PFSK-1 (cell line): ENCODE measurements around the gene LHX5.

Source experiments
- POLR2AphosphoS5 ChIP-seq: IDR thresholded peaks from 2 replicates; pipeline ENCODE4 v1.6.1; 2012; ENCODE audit warnings: low read depth, mild to moderate bottlenecking, control low read depth, low read length, moderate library complexity
- SIN3A ChIP-seq: IDR thresholded peaks from 2 replicates; pipeline ENCODE4 v1.6.1; 2012; ENCODE audit warnings: mild to moderate bottlenecking, low read length, moderate library complexity, borderline replicate concordance; ENCODE audit not compliant: insufficient read depth
- TAF1 ChIP-seq: IDR thresholded peaks from 2 replicates; pipeline ENCODE4 v1.6.1; 2012; ENCODE audit warnings: low read length, control low read depth, borderline replicate concordance; ENCODE audit not compliant: insufficient read depth
- TF ChIP-seq, protein P1 (sequence below), 2 experiments: IDR thresholded peaks; 2 replicates each; pipeline versions ENCODE4 v1.6.1 to v1.8.0; 2011 to 2012; ENCODE audit warnings: low read depth in 2 of 2, low read length in 2 of 2, control low read depth in 1 of 2, inconsistent platforms in 1 of 2, mild to moderate bottlenecking in 1 of 2, moderate library complexity in 1 of 2; ENCODE audit not compliant: insufficient read depth in 1 of 2

DNA sequence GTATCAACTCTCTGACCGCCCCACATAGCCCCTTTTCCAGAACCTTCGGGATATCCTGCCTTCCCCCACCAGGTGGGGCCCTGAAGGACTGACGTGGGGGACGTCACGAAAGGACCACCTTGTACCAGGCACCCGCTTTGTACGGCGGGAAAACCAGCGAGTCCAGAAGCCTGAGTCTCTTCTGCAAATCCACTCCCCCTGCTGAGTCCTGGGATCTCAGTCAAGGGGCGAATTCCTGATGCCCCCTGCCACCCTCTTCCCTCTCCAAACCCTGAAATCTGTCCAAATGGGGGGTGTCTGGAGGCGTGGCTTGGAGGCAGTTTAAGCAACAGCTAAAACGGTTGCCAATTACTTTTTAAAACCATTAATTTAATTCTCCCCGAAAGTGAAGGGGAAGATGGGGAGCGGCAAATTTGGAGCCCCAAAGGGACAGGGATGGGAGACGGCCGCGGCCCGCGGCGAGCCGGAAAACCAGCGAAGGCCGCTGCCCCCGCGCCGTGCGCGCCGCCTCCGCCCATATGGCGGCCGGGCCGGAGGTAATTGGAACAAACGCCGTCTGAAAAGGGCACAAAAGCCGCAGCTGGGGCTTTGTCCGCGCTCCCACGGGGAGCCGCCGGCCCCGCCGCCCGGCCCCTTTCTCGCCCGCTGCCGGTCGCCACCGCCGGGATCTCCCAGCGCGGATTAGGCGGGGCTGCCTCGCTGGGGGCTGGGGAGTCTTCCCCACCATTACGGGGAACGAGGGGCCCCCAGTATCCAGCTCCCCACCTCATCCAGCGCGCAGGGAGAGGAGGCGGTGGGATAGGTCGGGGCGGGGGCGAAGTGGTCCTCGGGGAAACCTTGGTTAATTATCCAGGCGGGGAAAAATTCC is 6.6 kb downstream of the LHX5 start:
- TF ChIP-seq POLR2AphosphoS5 = no peak
- TF ChIP-seq TAF1 = no peak
- TF ChIP-seq SIN3A = no peak
- TF ChIP-seq, protein P1, sequence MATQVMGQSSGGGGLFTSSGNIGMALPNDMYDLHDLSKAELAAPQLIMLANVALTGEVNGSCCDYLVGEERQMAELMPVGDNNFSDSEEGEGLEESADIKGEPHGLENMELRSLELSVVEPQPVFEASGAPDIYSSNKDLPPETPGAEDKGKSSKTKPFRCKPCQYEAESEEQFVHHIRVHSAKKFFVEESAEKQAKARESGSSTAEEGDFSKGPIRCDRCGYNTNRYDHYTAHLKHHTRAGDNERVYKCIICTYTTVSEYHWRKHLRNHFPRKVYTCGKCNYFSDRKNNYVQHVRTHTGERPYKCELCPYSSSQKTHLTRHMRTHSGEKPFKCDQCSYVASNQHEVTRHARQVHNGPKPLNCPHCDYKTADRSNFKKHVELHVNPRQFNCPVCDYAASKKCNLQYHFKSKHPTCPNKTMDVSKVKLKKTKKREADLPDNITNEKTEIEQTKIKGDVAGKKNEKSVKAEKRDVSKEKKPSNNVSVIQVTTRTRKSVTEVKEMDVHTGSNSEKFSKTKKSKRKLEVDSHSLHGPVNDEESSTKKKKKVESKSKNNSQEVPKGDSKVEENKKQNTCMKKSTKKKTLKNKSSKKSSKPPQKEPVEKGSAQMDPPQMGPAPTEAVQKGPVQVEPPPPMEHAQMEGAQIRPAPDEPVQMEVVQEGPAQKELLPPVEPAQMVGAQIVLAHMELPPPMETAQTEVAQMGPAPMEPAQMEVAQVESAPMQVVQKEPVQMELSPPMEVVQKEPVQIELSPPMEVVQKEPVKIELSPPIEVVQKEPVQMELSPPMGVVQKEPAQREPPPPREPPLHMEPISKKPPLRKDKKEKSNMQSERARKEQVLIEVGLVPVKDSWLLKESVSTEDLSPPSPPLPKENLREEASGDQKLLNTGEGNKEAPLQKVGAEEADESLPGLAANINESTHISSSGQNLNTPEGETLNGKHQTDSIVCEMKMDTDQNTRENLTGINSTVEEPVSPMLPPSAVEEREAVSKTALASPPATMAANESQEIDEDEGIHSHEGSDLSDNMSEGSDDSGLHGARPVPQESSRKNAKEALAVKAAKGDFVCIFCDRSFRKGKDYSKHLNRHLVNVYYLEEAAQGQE (IDR thresholded peaks at IDR 0.05; ENCODE audit: insufficient read depth in 1 of 2, low read depth in 2 of 2, low read length in 2 of 2) = no peak
